Measurements from ENCODE around the gene PITHD1.
"Not testable (repeated sequence)": the region's sequence is repeated elsewhere in the genome, so short reads cannot be mapped to it uniquely, and the experiment has no call there.

The PITHD1 gene

DNA sequence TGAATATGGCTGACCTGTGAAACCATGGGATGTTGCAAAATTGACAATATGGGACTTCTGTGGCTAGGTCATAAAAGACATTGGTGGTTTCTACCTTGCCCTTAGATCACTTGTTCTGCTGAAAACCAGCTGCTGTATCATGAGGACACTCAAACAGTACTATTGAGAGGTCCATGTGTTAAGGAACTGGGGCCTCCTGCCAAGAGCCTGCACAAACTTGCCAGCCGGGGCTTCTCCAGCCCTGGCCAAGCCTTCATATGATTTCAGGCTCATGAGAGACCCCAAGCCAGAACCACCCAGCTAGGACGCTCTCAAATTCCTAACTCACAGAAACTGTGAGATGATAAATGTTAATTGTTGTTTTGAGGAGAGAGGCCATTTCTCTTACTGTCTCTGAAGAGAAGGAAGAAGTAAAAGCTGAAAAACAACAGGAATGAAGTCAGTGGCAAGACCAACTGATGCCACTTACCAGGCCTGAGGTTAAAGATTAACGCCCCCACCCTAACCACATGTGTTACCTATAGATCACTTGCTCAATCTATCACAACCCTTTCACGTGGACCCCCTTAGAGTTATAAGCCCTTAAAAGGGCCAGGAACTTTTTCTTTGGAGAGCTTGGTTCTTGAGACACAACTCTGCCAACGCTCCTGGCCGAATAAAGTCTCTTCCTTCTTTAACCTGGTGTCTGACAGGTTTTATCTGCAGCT, 3.9 kb upstream of the PITHD1 start:
- no peaks in the 10 kb centered on the region for H3K27me3 ChIP-seq (ENCODE audit: control insufficient read depth, insufficient read depth, low read length)
- H3K27ac ChIP-seq (ENCODE audit: low read length) = no peak overlapping the region
- no peak overlapping the region for H3K4me3 ChIP-seq (ENCODE audit: low read length)
- no peak for DNase-seq (ENCODE audit: low read depth, low spot score)
- no peaks in the 10 kb centered on the region; the same call in 1 of the 2 replicates for H3K36me3 ChIP-seq (ENCODE audit: control insufficient read depth, insufficient read depth, low read length)
- H3K4me1 ChIP-seq (ENCODE audit: control insufficient read depth, insufficient read depth, low read length) = no peaks in the 10 kb centered on the region
- H3K9me3 ChIP-seq (ENCODE audit: control insufficient read depth, insufficient read depth, low read length) = no peaks in the 10 kb centered on the region
- no CpG with 5 or more reads among the region's 6 CpGs for WGBS (ENCODE audit: insufficient coverage, insufficient read length)

DNA sequence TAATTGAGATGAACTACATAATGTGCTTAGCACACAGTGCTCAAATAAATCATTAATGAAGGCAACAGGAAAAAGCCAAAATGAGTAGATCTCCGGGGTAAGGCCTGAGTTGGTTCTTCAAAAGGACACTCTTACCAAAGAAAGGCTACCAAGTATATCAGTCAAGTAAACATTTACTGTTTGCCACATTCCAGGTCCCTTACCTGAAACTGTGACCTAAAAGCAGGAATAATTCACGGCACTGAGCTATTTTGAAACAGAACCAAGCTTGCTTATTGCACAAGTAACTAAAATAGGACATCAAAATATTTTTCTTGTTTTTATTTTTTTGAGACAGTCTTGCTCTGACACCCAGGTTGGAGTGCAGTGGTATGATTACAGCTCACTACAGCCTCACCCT, 2.0 kb upstream of the PITHD1 start:
- no peaks in the 10 kb centered on the region; the same call in none of the 2 replicates for H3K36me3 ChIP-seq (ENCODE audit: control insufficient read depth, insufficient read depth, low read length)
- H3K4me1 ChIP-seq (ENCODE audit: control insufficient read depth, insufficient read depth, low read length) = no peaks in the 10 kb centered on the region
- no peak overlapping the region for H3K4me3 ChIP-seq (ENCODE audit: low read length)
- WGBS (ENCODE audit: insufficient coverage, insufficient read length) = no CpG with 5 or more reads among the region's 2 CpGs
- H3K27me3 ChIP-seq (ENCODE audit: control insufficient read depth, insufficient read depth, low read length) = no peaks in the 10 kb centered on the region
- no peak for DNase-seq (ENCODE audit: low read depth, low spot score)
- H3K27ac ChIP-seq (ENCODE audit: low read length) = no peak overlapping the region
- H3K9me3 ChIP-seq (ENCODE audit: control insufficient read depth, insufficient read depth, low read length) = no peaks in the 10 kb centered on the region

GRCh38 chr1:23779826-23780371, 1.7 kb downstream of the PITHD1 start:
- Histone ChIP-seq H3K4me1 (ENCODE audit: control insufficient read depth, insufficient read depth, low read length) (no peaks in the 10 kb centered on the region), H3K27ac (ENCODE audit: low read length) (no peak overlapping the region), H3K4me3 (ENCODE audit: low read length) (no peak overlapping the region), H3K27me3 (ENCODE audit: control insufficient read depth, insufficient read depth, low read length) (no peaks in the 10 kb centered on the region), H3K9me3 (ENCODE audit: control insufficient read depth, insufficient read depth, low read length) (no peaks in the 10 kb centered on the region), H3K36me3 (ENCODE audit: control insufficient read depth, insufficient read depth, low read length) (no peaks in the 10 kb centered on the region; the same call in none of the 2 replicates)
- WGBS (ENCODE audit: insufficient coverage, insufficient read length) = no CpG with 5 or more reads among the region's 3 CpGs
- DNase-seq (ENCODE audit: low read depth, low spot score) = no peak

- no CpG with 5 or more reads among the region's 11 CpGs for WGBS (ENCODE audit: insufficient coverage, insufficient read length)
- DNase-seq (ENCODE audit: low read depth, low spot score); H3K36me3 ChIP-seq (ENCODE audit: control insufficient read depth, insufficient read depth, low read length); H3K27ac ChIP-seq (ENCODE audit: low read length); H3K27me3 ChIP-seq (ENCODE audit: control insufficient read depth, insufficient read depth, low read length); H3K9me3 ChIP-seq (ENCODE audit: control insufficient read depth, insufficient read depth, low read length); H3K4me1 ChIP-seq (ENCODE audit: control insufficient read depth, insufficient read depth, low read length); H3K4me3 ChIP-seq (ENCODE audit: low read length): not testable (repeated sequence)
Measured at GRCh38 chr1:23783141-23783540, 4.9 kb downstream of the PITHD1 start.

- no peaks in the 10 kb centered on the region for H3K4me1 ChIP-seq (ENCODE audit: control insufficient read depth, insufficient read depth, low read length)
- no peaks in the 10 kb centered on the region for H3K27me3 ChIP-seq (ENCODE audit: control insufficient read depth, insufficient read depth, low read length)
- no peak overlapping the region for H3K27ac ChIP-seq (ENCODE audit: low read length)
- DNase-seq (ENCODE audit: low read depth, low spot score) = no peak
- WGBS (ENCODE audit: insufficient coverage, insufficient read length) = no CpG with 5 or more reads among the region's 4 CpGs
- peaks cover 5% of the 10 kb centered on the region for H3K36me3 ChIP-seq (ENCODE audit: control insufficient read depth, insufficient read depth, low read length)
- H3K9me3 ChIP-seq (ENCODE audit: control insufficient read depth, insufficient read depth, low read length) = 0 out of 2 replicates have a peak, but pooled peaks cover 1% of the 10 kb centered on the region
- H3K4me3 ChIP-seq (ENCODE audit: low read length) = no peak overlapping the region
Measured at GRCh38 chr1:23784846-23785245, 6.6 kb downstream of the PITHD1 start.

GRCh38 chr1:23787701-23788100, 9.5 kb downstream of the PITHD1 start:
- no peak overlapping the region for H3K4me3 ChIP-seq (ENCODE audit: low read length)
- 0 out of 2 replicates have a peak, but pooled peaks cover 1% of the 10 kb centered on the region for H3K9me3 ChIP-seq (ENCODE audit: control insufficient read depth, insufficient read depth, low read length)
- 0 out of 2 replicates have a peak, but pooled peaks cover 3% of the 10 kb centered on the region for H3K4me1 ChIP-seq (ENCODE audit: control insufficient read depth, insufficient read depth, low read length)
- no peaks in the 10 kb centered on the region for H3K27me3 ChIP-seq (ENCODE audit: control insufficient read depth, insufficient read depth, low read length)
- DNase-seq (ENCODE audit: low read depth, low spot score) = no peak
- peaks cover 5% of the 10 kb centered on the region for H3K36me3 ChIP-seq (ENCODE audit: control insufficient read depth, insufficient read depth, low read length)
- no CpG with 5 or more reads among the region's 3 CpGs for WGBS (ENCODE audit: insufficient coverage, insufficient read length)
- no peak overlapping the region for H3K27ac ChIP-seq (ENCODE audit: low read length)

GRCh38 chr1:23788695-23789094, 10.5 kb downstream of the PITHD1 start:
- no CpG with 5 or more reads among the region's 3 CpGs for WGBS (ENCODE audit: insufficient coverage, insufficient read length)
- Histone ChIP-seq H3K27ac (ENCODE audit: low read length) (no peak overlapping the region), H3K36me3 (ENCODE audit: control insufficient read depth, insufficient read depth, low read length) (peaks cover 11% of the 10 kb centered on the region)

DNA sequence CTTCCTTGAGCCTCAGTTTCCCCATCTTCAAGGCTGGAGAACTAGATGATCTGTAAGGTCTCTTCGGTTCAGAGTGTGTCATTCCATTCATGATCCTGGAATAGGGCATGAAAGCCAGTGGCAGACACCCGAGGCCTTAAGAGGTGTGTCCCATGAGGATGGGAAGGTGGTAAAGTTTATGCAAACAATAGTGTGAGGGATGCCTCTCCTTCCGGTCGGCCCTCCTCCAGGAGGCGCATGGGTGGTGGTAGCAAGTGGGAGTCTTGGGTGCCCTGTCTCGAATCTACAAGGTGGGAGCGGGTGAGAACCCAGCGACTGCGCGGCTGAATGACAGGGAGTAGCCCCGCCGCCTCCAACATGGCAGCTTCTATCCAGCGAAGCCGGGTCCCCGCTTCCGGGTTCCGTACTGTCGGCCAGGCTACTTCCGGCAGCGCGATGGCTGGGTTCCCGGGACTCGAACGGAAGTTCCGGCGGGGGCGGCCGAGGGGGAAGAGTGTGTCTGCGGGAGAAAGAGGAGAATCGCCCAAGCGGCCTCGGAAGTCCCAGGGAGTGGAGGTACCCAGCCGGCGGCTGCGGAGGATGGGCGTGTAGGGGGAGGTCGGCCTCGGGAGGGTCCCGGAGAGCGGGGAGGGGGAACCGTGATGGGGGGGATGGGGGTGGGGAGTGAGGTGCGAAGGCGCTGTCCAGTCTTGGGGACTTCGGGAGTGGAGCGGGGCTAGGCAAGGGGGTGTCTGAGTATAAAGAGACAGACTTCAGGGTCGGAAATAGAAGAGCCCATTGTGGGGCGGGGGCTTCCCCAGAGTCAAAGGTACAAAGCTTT, 12.7 kb downstream of the PITHD1 start, which contains the start of gene LYPLA2:
Gene LYPLA2, plus strand, starts transcription at position 450 of the 820 bp plus-strand sequence. CDS start 1,538 bp downstream, outside the sequence.
- peaks cover 21% of the 10 kb centered on the region for H3K36me3 ChIP-seq (ENCODE audit: control insufficient read depth, insufficient read depth, low read length)
- H3K4me3 ChIP-seq (ENCODE audit: low read length) = peak within 1 kb of the TSS; percentile 64
- no peaks in the 10 kb centered on the region for H3K27me3 ChIP-seq (ENCODE audit: control insufficient read depth, insufficient read depth, low read length)
- DNase-seq (ENCODE audit: low read depth, low spot score) = no peak
- H3K4me1 ChIP-seq (ENCODE audit: control insufficient read depth, insufficient read depth, low read length) = 0 out of 2 replicates have a peak, but pooled peaks cover 3% of the 10 kb centered on the region
- H3K27ac ChIP-seq (ENCODE audit: low read length) = no peak within 1 kb of the TSS
- 0 out of 2 replicates have a peak, but pooled peaks cover 1% of the 10 kb centered on the region for H3K9me3 ChIP-seq (ENCODE audit: control insufficient read depth, insufficient read depth, low read length)
- WGBS (ENCODE audit: insufficient coverage, insufficient read length) = no CpG with 5 or more reads among the region's 47 CpGs

More at GRCh38 chr1:23788695-23789094, 10.5 kb downstream of the PITHD1 start:
- Histone ChIP-seq H3K9me3 (ENCODE audit: control insufficient read depth, insufficient read depth, low read length) (0 out of 2 replicates have a peak, but pooled peaks cover 1% of the 10 kb centered on the region), H3K4me3 (ENCODE audit: low read length) (no peak overlapping the region), H3K4me1 (ENCODE audit: control insufficient read depth, insufficient read depth, low read length) (0 out of 2 replicates have a peak, but pooled peaks cover 3% of the 10 kb centered on the region), H3K27me3 (ENCODE audit: control insufficient read depth, insufficient read depth, low read length) (no peaks in the 10 kb centered on the region)
- DNase-seq (ENCODE audit: low read depth, low spot score) = no peak

DNA sequence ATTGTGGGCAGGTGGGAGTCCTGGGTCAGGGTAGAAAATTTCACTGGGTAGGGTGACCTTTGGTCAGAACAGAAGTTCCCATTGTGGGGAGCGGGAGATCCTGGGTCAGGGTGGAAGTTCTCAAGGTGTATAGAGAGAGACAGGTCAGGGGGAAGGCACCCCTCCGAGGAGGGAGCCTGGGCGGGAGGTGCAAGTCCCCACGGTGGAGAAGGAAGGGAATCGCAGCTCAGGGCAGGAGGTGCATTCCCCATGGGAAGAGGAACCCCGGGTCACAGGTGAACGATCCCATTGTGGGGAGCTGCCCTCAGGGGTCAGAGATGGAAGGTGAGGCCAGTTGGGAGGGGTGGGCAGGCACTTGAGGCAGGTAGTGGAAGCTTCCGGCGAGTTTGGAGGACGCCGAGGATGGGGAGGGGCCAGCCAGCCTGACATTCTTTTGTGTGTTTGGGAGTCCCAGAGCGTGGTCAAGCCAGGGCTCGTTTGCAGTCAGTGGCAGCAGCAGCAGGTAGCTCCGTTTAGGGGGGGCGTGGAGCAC, 13.4 kb downstream of the PITHD1 start:
- peaks cover 27% of the 10 kb centered on the region for H3K36me3 ChIP-seq (ENCODE audit: control insufficient read depth, insufficient read depth, low read length)
- H3K4me3 ChIP-seq (ENCODE audit: low read length) = peak overlapping the region; percentile 64
- no CpG with 5 or more reads among the region's 15 CpGs for WGBS (ENCODE audit: insufficient coverage, insufficient read length)
- no peaks in the 10 kb centered on the region for H3K27me3 ChIP-seq (ENCODE audit: control insufficient read depth, insufficient read depth, low read length)
- H3K27ac ChIP-seq (ENCODE audit: low read length) = no peak overlapping the region
- H3K9me3 ChIP-seq (ENCODE audit: control insufficient read depth, insufficient read depth, low read length) = 0 out of 2 replicates have a peak, but pooled peaks cover 1% of the 10 kb centered on the region
- DNase-seq (ENCODE audit: low read depth, low spot score) = no peak
- 0 out of 2 replicates have a peak, but pooled peaks cover 3% of the 10 kb centered on the region for H3K4me1 ChIP-seq (ENCODE audit: control insufficient read depth, insufficient read depth, low read length)

Measured in iPS DF 6.9 (cell line).